ENCODE measurements around the gene ITPKB.
A peak's percentile ranks its signal among the peaks of the same experiment; 100 is the strongest.

ITPKB gene

GRCh38 chr1:226712742-226713419 is 26.2 kb downstream of the ITPKB start:
- no peak for DNase-seq (ENCODE audit: insufficient read length, low spot score)
- no peak for TF ChIP-seq CTCF (IDR thresholded peaks at IDR 0.05; ENCODE audit: insufficient read depth, missing control alignments)
- no peak for FAIRE-seq

GRCh38 chr1:226711976-226712741 is 26.9 kb downstream of the ITPKB start:
- no peak for FAIRE-seq
- no peak for DNase-seq (ENCODE audit: insufficient read length, low spot score)
- TF ChIP-seq CTCF (IDR thresholded peaks at IDR 0.05; ENCODE audit: insufficient read depth, missing control alignments) = no peak

DNA sequence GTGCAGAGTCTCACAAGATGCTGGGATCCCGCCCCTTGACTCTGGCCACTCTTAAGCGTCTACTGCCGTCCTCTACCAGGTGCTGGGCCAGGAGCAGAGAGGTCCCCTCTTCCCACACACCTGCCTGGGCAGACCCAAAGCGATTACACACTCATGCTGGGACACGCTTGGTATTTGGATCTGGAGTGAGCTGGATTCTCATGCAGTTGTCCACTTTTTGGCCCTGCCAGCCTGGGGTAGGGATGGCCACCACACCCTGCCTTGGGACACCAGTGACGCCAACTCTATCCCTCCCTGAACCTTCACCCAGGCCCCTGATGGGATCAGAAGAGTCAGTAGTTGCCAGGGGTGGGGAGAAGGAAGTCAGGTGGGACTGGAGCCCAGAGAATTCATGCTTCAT is 28.6 kb downstream of the ITPKB start:
- DNase-seq (ENCODE audit: insufficient read length, low spot score) (no peak), FAIRE-seq (no peak)
- TF ChIP-seq CTCF (IDR thresholded peaks at IDR 0.05; ENCODE audit: insufficient read depth, missing control alignments) = no peak

DNA sequence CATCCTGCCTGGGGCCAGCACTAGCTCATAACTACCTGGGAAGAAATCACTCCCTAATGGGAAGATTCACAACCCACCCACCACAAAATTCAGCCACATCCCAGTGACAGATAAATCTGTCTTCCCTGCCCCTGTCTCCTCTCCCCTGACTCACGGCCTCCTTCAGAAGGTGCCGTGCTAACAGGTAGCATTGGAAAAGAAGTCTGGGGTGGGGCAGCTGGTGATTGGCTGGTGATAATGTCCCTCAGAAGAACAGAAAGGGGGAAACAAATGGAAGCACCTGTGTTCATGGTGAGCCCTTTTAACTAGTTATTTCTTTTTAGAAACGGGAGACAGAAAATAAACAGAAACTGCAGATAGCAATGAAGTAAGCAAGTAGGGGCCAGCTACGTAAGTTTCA is 29.1 kb downstream of the ITPKB start:
- FAIRE-seq (no peak), DNase-seq (ENCODE audit: insufficient read length, low spot score) (no peak)
- TF ChIP-seq CTCF (IDR thresholded peaks at IDR 0.05; ENCODE audit: insufficient read depth, missing control alignments) = no peak

DNA sequence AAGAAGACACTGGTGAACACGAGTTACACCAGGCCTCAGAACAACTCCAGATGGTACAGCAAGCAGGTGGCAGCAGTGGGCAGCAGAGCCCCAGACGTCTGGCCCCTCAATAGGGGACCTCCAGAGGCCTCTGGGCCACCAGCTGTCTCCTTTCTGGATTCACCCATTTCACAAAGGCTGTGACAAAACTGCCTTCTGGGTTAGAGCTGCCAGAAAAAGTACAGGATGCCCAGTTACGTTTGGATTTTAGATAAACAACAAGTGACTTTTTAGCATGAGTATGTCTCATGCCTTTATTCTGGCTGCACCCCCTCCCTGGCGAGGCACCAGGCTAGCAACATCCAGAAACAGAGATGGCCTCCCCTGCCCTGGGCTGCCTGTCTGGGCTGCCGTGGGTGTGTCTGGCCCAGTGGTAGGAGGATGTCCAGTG is 30.1 kb downstream of the ITPKB start:
- FAIRE-seq (no peak), DNase-seq (ENCODE audit: insufficient read length, low spot score) (no peak)
- TF ChIP-seq CTCF (IDR thresholded peaks at IDR 0.05; ENCODE audit: insufficient read depth, missing control alignments) = peak; percentile 29

GRCh38 chr1:226708342-226708780 is 30.7 kb downstream of the ITPKB start:
- no peak for FAIRE-seq
- TF ChIP-seq CTCF (IDR thresholded peaks at IDR 0.05; ENCODE audit: insufficient read depth, missing control alignments) = no peak
- DNase-seq (ENCODE audit: insufficient read length, low spot score) = no peak

GRCh38 chr1:226706684-226707083 is 32.4 kb downstream of the ITPKB start:
- DNase-seq (ENCODE audit: insufficient read length, low spot score) (no peak), FAIRE-seq (no peak)
- TF ChIP-seq CTCF (IDR thresholded peaks at IDR 0.05; ENCODE audit: insufficient read depth, missing control alignments) = no peak

All from D721Med (cell line).